NCI-H748 (cell line): ENCODE results near the gene CCNG1.

ENCODE experiments used
- DNase-seq: peaks from one replicate; lab custom pipeline; 2025; ENCODE audit not compliant: unreplicated experiment; lab: John Stamatoyannopoulos, UW

Gene CCNG1

GRCh38 chr5:163489055-163489744, 51.8 kb downstream of the CCNG1 start:
- DNase-seq: no peak

GRCh38 chr5:163489745-163490075, 52.3 kb downstream of the CCNG1 start:
- no peak for DNase-seq
